Erythroblast (primary cell): ENCODE results near the gene RBM38.

Experiments
- GATA1 ChIP-seq: IDR thresholded peaks from 2 replicates; pipeline ENCODE4 v1.6.1; 2011; ENCODE audit warnings: low read depth, mild to moderate bottlenecking, control low read depth, low read length, moderate library complexity
- POLR2A ChIP-seq: IDR thresholded peaks from 2 replicates; pipeline ENCODE4 v1.6.1; 2011; ENCODE audit warnings: mild to moderate bottlenecking, low read length

DNA sequence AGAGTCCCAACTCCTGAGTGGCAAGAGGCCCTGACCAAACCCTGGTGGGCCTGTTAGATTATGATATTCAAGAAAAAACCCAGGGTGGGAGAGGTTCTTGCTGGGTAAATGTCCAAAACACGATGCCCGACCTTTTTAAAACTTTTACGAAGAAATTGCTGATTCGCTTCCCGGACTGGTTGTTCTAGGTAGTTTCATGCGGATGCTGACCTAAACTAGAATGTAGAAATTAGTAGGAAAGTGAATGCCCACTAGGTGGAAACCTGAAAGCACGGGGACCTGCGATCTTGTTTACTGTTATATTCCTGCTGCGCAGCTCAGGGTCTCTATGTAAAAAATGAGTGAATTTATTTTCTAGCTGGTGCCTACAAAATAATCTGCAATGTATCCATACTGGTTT is 37.8 kb upstream of the RBM38 start:
- TF ChIP-seq POLR2A (no peak), GATA1 (no peak)
